ENCODE data around the gene ALG2.

Gene ALG2

DNA sequence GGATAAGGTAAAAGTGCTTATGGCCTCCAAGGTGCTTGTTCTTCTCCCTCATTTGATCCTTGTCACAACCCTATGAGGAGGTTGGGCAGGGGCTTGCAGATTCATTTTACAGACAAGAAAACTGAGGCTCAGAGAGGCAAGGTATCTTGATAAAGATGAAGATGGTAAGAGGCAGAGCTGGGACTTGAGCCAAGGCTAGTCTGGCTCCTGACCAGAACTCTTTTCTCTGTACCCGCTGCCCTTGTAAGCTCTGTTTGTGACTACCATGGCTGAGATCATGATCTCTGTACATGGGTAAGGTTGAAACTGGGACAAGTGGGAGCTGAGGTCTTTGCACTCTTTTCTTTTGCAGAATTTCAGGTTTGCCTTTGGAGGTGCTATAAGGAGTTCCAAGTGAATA, 33.9 kb upstream of the ALG2 start:
- H3K4me3 ChIP-seq (replicated peaks; ENCODE audit: insufficient read depth, low read length) = no peak overlapping the region
- no peak for DNase-seq (ENCODE audit: low read depth in 1 of 2, low spot score in 1 of 2)
- TF ChIP-seq, protein P1, sequence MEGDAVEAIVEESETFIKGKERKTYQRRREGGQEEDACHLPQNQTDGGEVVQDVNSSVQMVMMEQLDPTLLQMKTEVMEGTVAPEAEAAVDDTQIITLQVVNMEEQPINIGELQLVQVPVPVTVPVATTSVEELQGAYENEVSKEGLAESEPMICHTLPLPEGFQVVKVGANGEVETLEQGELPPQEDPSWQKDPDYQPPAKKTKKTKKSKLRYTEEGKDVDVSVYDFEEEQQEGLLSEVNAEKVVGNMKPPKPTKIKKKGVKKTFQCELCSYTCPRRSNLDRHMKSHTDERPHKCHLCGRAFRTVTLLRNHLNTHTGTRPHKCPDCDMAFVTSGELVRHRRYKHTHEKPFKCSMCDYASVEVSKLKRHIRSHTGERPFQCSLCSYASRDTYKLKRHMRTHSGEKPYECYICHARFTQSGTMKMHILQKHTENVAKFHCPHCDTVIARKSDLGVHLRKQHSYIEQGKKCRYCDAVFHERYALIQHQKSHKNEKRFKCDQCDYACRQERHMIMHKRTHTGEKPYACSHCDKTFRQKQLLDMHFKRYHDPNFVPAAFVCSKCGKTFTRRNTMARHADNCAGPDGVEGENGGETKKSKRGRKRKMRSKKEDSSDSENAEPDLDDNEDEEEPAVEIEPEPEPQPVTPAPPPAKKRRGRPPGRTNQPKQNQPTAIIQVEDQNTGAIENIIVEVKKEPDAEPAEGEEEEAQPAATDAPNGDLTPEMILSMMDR (IDR thresholded peaks at IDR 0.05; ENCODE audit: insufficient read depth, low read length) = no peak
- TF ChIP-seq GABPA (IDR thresholded peaks at IDR 0.05; ENCODE audit: low read depth) = no peak
- no peak for TF ChIP-seq POLR2AphosphoS5 (IDR thresholded peaks at IDR 0.05; ENCODE audit: low read depth)
- TF ChIP-seq, protein P2, sequence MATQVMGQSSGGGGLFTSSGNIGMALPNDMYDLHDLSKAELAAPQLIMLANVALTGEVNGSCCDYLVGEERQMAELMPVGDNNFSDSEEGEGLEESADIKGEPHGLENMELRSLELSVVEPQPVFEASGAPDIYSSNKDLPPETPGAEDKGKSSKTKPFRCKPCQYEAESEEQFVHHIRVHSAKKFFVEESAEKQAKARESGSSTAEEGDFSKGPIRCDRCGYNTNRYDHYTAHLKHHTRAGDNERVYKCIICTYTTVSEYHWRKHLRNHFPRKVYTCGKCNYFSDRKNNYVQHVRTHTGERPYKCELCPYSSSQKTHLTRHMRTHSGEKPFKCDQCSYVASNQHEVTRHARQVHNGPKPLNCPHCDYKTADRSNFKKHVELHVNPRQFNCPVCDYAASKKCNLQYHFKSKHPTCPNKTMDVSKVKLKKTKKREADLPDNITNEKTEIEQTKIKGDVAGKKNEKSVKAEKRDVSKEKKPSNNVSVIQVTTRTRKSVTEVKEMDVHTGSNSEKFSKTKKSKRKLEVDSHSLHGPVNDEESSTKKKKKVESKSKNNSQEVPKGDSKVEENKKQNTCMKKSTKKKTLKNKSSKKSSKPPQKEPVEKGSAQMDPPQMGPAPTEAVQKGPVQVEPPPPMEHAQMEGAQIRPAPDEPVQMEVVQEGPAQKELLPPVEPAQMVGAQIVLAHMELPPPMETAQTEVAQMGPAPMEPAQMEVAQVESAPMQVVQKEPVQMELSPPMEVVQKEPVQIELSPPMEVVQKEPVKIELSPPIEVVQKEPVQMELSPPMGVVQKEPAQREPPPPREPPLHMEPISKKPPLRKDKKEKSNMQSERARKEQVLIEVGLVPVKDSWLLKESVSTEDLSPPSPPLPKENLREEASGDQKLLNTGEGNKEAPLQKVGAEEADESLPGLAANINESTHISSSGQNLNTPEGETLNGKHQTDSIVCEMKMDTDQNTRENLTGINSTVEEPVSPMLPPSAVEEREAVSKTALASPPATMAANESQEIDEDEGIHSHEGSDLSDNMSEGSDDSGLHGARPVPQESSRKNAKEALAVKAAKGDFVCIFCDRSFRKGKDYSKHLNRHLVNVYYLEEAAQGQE (IDR thresholded peaks at IDR 0.05; ENCODE audit: insufficient replicate concordance, low read depth) = no peak
- no peak for TF ChIP-seq SPI1 (IDR thresholded peaks at IDR 0.05; ENCODE audit: borderline replicate concordance, low read depth)
- H3K27me3 ChIP-seq (ENCODE audit: insufficient read depth, poor library complexity, severe bottlenecking) = no peaks in the 10 kb centered on the region
- H3K27ac ChIP-seq (replicated peaks) = no peak overlapping the region

DNA sequence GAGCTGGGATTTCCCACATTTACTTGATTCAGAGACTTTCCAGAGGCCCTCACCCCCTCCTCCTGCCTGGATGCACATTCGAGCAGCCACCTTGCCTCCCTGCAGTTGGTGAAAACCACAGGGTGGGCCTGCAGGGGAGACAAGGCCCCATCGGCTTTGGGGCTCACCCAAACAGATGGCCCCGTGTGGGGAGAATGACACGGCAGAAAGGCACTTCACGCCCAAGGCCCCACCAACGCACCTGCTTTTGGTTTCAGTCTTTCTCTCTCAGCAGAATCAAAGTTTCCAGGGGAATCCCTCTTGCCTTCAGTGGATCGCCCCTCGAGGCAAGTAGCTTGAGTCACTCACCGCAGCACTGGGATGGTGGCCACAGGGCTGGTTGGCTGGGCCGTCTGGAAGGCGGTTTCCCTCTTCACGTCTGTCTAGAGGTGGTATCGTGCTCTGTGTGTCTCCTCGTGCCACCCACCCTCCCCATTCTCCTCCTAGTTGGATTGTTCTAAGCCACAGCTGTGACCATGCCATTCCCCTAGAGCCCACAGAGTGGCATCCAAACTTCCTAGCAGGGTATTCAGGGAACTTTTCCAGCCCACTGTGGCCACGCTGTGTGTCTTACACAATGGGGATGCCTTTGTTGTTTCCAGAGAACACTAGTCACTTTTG, 32.2 kb upstream of the ALG2 start:
- H3K4me3 ChIP-seq (replicated peaks; ENCODE audit: insufficient read depth, low read length) = no peak overlapping the region
- TF ChIP-seq, protein P2 (IDR thresholded peaks at IDR 0.05; ENCODE audit: insufficient replicate concordance, low read depth) = no peak
- no peak for TF ChIP-seq POLR2AphosphoS5 (IDR thresholded peaks at IDR 0.05; ENCODE audit: low read depth)
- no peak for TF ChIP-seq GABPA (IDR thresholded peaks at IDR 0.05; ENCODE audit: low read depth)
- no peak for TF ChIP-seq SPI1 (IDR thresholded peaks at IDR 0.05; ENCODE audit: borderline replicate concordance, low read depth)
- TF ChIP-seq, protein P1 (IDR thresholded peaks at IDR 0.05; ENCODE audit: insufficient read depth, low read length) = no peak
- H3K27ac ChIP-seq (replicated peaks) = no peak overlapping the region
- no peaks in the 10 kb centered on the region for H3K27me3 ChIP-seq (ENCODE audit: insufficient read depth, poor library complexity, severe bottlenecking)
- DNase-seq (ENCODE audit: low read depth in 1 of 2, low spot score in 1 of 2) = no peak

DNA sequence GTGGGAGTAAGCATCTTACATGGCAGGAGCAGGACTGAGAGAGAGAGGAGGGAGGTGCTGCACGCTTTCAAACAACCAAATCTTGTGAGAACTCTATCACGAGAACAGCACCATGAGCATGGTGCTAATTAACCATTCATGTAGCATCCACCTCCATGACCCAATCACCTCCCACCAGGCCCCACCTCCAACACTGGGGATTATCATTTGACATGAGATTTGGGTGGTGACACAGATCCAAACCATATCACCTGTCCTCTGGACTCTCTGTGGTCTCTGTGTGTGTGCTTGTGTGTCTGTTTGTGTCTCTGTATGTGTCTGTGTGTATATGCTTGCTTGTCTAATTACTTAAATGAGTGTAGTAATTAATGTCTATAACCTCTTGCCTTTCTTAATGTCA, 31.4 kb upstream of the ALG2 start:
- Histone ChIP-seq H3K27ac (replicated peaks) (no peak overlapping the region), H3K4me3 (replicated peaks; ENCODE audit: insufficient read depth, low read length) (no peak overlapping the region), H3K27me3 (ENCODE audit: insufficient read depth, poor library complexity, severe bottlenecking) (no peaks in the 10 kb centered on the region)
- no peak for TF ChIP-seq SPI1 (IDR thresholded peaks at IDR 0.05; ENCODE audit: borderline replicate concordance, low read depth)
- TF ChIP-seq, protein P2 (IDR thresholded peaks at IDR 0.05; ENCODE audit: insufficient replicate concordance, low read depth) = no peak
- no peak for TF ChIP-seq GABPA (IDR thresholded peaks at IDR 0.05; ENCODE audit: low read depth)
- TF ChIP-seq, protein P1 (IDR thresholded peaks at IDR 0.05; ENCODE audit: insufficient read depth, low read length) = no peak
- no peak for TF ChIP-seq POLR2AphosphoS5 (IDR thresholded peaks at IDR 0.05; ENCODE audit: low read depth)
- no peak for DNase-seq (ENCODE audit: low read depth in 1 of 2, low spot score in 1 of 2)

Data from HL-60 (cell line).